ENCODE data around the gene PIK3CD. TPM values are rescaled to one million over a fixed set of nuclear protein-coding genes. Genes with fewer than 3 reads are reported as not detected.

Gene PIK3CD
- total RNA-seq, 6 experiments from 2014 or later: 7.3 to 14.6 (median 9.2) TPM

DNA sequence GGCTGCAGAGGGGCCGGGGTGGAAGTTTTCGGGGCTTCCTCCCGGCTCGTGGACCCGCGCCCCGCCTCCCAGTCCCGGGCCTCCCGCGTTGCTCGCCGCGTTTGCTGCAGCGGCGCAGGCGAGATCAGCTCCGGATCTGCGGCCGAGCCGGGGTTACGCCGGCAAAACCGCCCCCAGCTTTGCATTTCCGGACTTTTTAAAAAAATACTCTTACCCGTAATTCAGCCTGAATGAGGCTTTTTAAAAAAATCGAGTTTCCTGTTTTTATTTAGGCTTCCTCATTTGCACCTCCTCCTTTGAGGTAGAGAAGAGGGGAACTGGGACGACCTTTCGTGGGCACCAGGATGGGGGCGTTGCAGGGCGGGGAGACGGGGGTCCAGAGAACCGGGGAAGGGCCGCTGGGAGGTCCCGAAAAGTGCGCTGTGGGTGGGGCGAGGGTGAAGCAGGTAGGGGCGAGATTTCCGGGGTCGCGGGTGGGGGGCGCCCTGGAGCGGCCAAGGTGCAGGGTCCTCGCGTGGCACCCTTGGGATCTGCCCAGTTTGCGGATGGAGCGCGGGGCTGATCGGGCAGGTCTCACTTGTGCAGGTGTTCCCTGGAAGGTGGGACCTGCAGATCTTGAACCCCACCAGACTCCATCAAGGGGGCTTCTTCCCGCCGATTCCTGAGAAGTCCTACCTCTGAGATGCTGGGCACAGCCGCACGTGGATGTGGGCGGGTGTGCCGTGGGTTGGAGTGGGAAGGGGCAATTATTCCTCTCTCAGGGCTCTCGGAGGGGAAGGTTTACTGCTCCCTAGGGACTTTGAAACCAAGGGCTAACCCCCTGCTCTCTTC is 1.1 kb downstream of the PIK3CD start:
- H3K27me3 Mint-ChIP-seq (ENCODE audit: insufficient read depth): peaks cover 22% of the 10 kb centered on the region
- H3K36me3 Mint-ChIP-seq (ENCODE audit: low read depth): no peaks in the 10 kb centered on the region
- TF ChIP-seq, protein P1, sequence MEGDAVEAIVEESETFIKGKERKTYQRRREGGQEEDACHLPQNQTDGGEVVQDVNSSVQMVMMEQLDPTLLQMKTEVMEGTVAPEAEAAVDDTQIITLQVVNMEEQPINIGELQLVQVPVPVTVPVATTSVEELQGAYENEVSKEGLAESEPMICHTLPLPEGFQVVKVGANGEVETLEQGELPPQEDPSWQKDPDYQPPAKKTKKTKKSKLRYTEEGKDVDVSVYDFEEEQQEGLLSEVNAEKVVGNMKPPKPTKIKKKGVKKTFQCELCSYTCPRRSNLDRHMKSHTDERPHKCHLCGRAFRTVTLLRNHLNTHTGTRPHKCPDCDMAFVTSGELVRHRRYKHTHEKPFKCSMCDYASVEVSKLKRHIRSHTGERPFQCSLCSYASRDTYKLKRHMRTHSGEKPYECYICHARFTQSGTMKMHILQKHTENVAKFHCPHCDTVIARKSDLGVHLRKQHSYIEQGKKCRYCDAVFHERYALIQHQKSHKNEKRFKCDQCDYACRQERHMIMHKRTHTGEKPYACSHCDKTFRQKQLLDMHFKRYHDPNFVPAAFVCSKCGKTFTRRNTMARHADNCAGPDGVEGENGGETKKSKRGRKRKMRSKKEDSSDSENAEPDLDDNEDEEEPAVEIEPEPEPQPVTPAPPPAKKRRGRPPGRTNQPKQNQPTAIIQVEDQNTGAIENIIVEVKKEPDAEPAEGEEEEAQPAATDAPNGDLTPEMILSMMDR (IDR thresholded peaks at IDR 0.05): no peak
- no peak overlapping the region for H3K27ac Mint-ChIP-seq
- no peak for DNase-seq
- no peaks in the 10 kb centered on the region for H3K9me3 Mint-ChIP-seq
- peaks cover 5% of the 10 kb centered on the region; the same call in 1 of the 2 replicates for H3K4me1 Mint-ChIP-seq (ENCODE audit: low read depth)
- peak overlapping the region; percentile 64; the same call in 1 of the 2 replicates for H3K4me3 Mint-ChIP-seq

- TF ChIP-seq, protein P1 (IDR thresholded peaks at IDR 0.05): no peak
- H3K4me3 Mint-ChIP-seq: no peak overlapping the region
- no peak for DNase-seq
- no peak overlapping the region for H3K27ac Mint-ChIP-seq
- H3K36me3 Mint-ChIP-seq (ENCODE audit: low read depth): no peaks in the 10 kb centered on the region
- H3K9me3 Mint-ChIP-seq: no peaks in the 10 kb centered on the region
- peaks cover 5% of the 10 kb centered on the region; the same call in 1 of the 2 replicates for H3K4me1 Mint-ChIP-seq (ENCODE audit: low read depth)
- peaks cover 22% of the 10 kb centered on the region for H3K27me3 Mint-ChIP-seq (ENCODE audit: insufficient read depth)
Observed at GRCh38 chr1:9653210-9653490, 1.6 kb downstream of the PIK3CD start.

- Mint-ChIP-seq H3K36me3 (ENCODE audit: low read depth) (no peaks in the 10 kb centered on the region), H3K4me3 (no peak overlapping the region), H3K9me3 (no peaks in the 10 kb centered on the region), H3K4me1 (ENCODE audit: low read depth) (peaks cover 5% of the 10 kb centered on the region; the same call in 1 of the 2 replicates), H3K27me3 (ENCODE audit: insufficient read depth) (peaks cover 22% of the 10 kb centered on the region), H3K27ac (no peak overlapping the region)
- TF ChIP-seq, protein P1 (IDR thresholded peaks at IDR 0.05): no peak
- DNase-seq: no peak
Observed at GRCh38 chr1:9653491-9654050, 2.0 kb downstream of the PIK3CD start.

DNA sequence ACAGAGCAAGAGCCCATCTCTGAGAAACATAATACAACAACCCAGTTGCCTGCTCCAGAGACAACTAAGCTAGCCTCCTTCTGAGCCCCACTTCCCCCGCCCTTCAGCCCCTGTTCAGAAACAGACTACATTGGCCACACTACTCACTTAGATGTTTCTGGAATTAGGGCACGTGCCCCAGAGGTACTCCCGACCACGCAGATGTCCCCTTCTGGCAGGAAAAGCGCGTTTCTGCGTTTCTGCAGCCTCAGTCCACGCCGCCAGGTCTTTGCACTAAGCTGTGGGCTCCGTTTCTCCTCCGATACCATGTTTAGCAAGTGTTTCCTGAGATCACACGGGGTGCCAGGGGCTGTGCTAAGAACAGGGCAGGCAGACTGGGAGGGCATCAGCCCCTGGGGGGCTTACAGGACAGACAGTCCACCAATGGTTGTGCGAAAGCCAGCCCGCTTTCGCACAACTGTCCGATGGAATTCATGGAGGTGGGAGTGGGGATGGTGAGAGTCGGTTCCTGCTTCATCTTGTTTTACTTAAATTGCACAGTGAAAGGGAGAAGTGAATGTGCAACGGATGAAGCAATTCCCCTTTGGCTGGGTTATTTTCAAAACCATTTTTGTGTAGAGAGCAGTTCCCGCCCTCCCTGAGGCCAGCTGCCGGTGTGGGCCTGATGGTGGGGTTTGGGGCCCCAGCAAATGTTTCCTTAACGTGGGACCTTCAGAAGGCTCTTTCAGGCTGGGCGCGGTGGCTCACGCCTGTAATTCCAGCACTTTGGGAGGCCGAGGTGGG is 2.7 kb downstream of the PIK3CD start:
- Mint-ChIP-seq H3K9me3 (no peaks in the 10 kb centered on the region), H3K4me1 (ENCODE audit: low read depth) (peaks cover 6% of the 10 kb centered on the region), H3K27ac (no peak overlapping the region), H3K4me3 (no peak overlapping the region), H3K36me3 (ENCODE audit: low read depth) (no peaks in the 10 kb centered on the region), H3K27me3 (ENCODE audit: insufficient read depth) (peaks cover 19% of the 10 kb centered on the region)
- TF ChIP-seq, protein P1 (IDR thresholded peaks at IDR 0.05): no peak
- DNase-seq: no peak

GRCh38 chr1:9654834-9655723 is 3.5 kb downstream of the PIK3CD start:
- no peaks in the 10 kb centered on the region for H3K36me3 Mint-ChIP-seq (ENCODE audit: low read depth)
- TF ChIP-seq, protein P1 (IDR thresholded peaks at IDR 0.05): no peak
- no peaks in the 10 kb centered on the region for H3K9me3 Mint-ChIP-seq
- peaks cover 14% of the 10 kb centered on the region for H3K4me1 Mint-ChIP-seq (ENCODE audit: low read depth)
- H3K27ac Mint-ChIP-seq: no peak overlapping the region
- H3K27me3 Mint-ChIP-seq (ENCODE audit: insufficient read depth): peaks cover 12% of the 10 kb centered on the region
- H3K4me3 Mint-ChIP-seq: no peak overlapping the region
- DNase-seq: no peak

All from HFFc6 (cell line).